Adrenal gland (tissue), 12 donors: ENCODE results near the gene ACTL6B. TPM values are rescaled to one million over a fixed set of nuclear protein-coding genes. Genes with fewer than 3 reads are reported as not detected.

ENCODE experiments used
- DNase-seq, 7 donors: peaks; one replicate each; pipeline ENCODE4 v3.0.0-alpha.2; 2019 to 2020
- H3K27ac ChIP-seq, 5 donors: fragments of 200-600 bp; sonication (generic) in 4 of 5; 1 replicate in 3 of 5; 2 replicates in 2 of 5; pipeline versions ENCODE4 v1.5.1 to v1.8.0; 2016 to 2020; ENCODE audit warnings: mild to moderate bottlenecking in 1 of 5
- H3K27me3 ChIP-seq: fragments of 200-600 bp; 2 replicates; pipeline ENCODE4 v1.8.0; 2021
- H3K36me3 ChIP-seq, 2 donors: fragments of 200-600 bp; replicated peaks in 1 of 2; 1 replicate in 1 of 2; 2 replicates in 1 of 2; pipeline versions ENCODE4 v1.5.1 to v1.8.0; 2018 to 2022
- H3K4me1 ChIP-seq, 2 donors: fragments of 200-600 bp; replicated peaks in 1 of 2; 1 replicate in 1 of 2; 2 replicates in 1 of 2; pipeline versions ENCODE4 v1.5.1 to v1.8.0; 2018 to 2021
- H3K4me3 ChIP-seq, 4 donors: fragments of 200-600 bp; sonication (generic) in 3 of 4; one replicate each; pipeline ENCODE4 v1.5.1; 2016 to 2018
- H3K9me3 ChIP-seq, 3 donors: fragments of 200-600 bp; sonication (generic) in 1 of 3; replicated peaks in 1 of 3; 1 replicate in 2 of 3; 2 replicates in 1 of 3; pipeline versions ENCODE4 v1.5.1 to v1.8.0; 2016 to 2021
- CTCF ChIP-seq, 6 experiments: fragments of 450-650 bp in 4 of 6; fragments of 200-600 bp in 2 of 6; sonication (generic) in 1 of 6; IDR thresholded peaks; 1 replicate in 5 of 6; 2 replicates in 1 of 6; pipeline versions ENCODE4 v1.5.1 to v1.8.0; 2016 to 2021; ENCODE audit warnings: antibody characterized with exemption in 6 of 6, mild to moderate bottlenecking in 2 of 6, moderate library complexity in 1 of 6
- POLR2A ChIP-seq, 2 donors: fragments of 450-650 bp; IDR thresholded peaks; one replicate each; pipeline ENCODE4 v1.6.1; 2017; ENCODE audit warnings: antibody characterized with exemption in 2 of 2, mild to moderate bottlenecking in 2 of 2, moderate library complexity in 1 of 2
- WGBS, 4 donors: extraction: QIAGEN DNeasy Blood & Tissue Kit in 2 of 4; methylation state at CpG; one replicate each; pipeline versions ENCODE4 v1.1.5 to v1.1.7; 2013 to 2017; 5-methylcytosine and 5-hydroxymethylcytosine counted together
- intact Hi-C, 2 donors: fragments of 100-400 bp; cut with DNase I; formaldehyde crosslinking; loops; one replicate each; pipeline versions ENCODE4 v1.14.1 to v1.15.0; 2022 to 2023
- polyA plus RNA-seq, 3 donors: library from polyadenylated mRNA; stranded (reverse); fragments of 200-250 nt in 2 of 3; fragments of 350-450 nt in 1 of 3; fragmentation: Illumina TruSeq in 1 of 3; extraction: RNeasy Lipid Tissue Mini Kit (QIAGEN cat#74804) in 1 of 3; gene quantifications; one replicate each; pipeline ENCODE4 v1.2.3, GENCODE V29; 2013 to 2014
- total RNA-seq, 9 donors: library from RNA; depleted of rRNA in 4 of 9; stranded (reverse); fragments of >200 nt in 4 of 9; fragments of 120-200 nt in 1 of 9; fragmentation: NEBNext Ultra II Directional in 1 of 9; extraction: Animal tissue kit (Norgen Biotek cat#: 25700) in 1 of 9; gene quantifications; one replicate each; pipeline versions ENCODE4 v1.1.0 to v1.2.4, GENCODE V29; 2013 to 2023
- donor health status: healthy with polysubstance abuse.
- donor health status: Bipolar disorder and iron deficiency.
- donor health status: DM: yes; HTN: yes; CAD: no.
- donor health status: DM: no; HTN: no; CAD: no.
- donor health status: DM: no; HTN: no; CAD: no.
- donor health status: DM: yes; HTN: yes; CAD: no.

Gene ACTL6B
- total and polyA plus RNA-seq, 12 donors, result 0.64 to 5.1 (median 2.4) TPM; not detected in 5

GRCh38 chr7:100685631-100686145 lies 29.4 kb upstream of the ACTL6B start:
- H3K4me3 ChIP-seq, result no peak overlapping the region
- DNase-seq, result no peak
- no peaks in the 10 kb centered on the region for H3K9me3 ChIP-seq
- H3K27ac ChIP-seq, result no peak overlapping the region
- WGBS, 4 donors, result 88 to 93% (median 90%) methylated on average over 15 to 17 of the region's 17 CpGs
- peaks cover 0 to 77% of the 10 kb centered on the region in 2 donors for H3K36me3 ChIP-seq
- peaks cover 9 to 42% of the 10 kb centered on the region in 2 donors for H3K4me1 ChIP-seq
- intact Hi-C loops, result loop anchor here in 1 of 2 donors (5.0 kb wide), 2 partner anchors 113 to 218 kb away; partner anchors contain the start of gene SAP25
- H3K27me3 ChIP-seq, result no peaks in the 10 kb centered on the region
- TF ChIP-seq CTCF (IDR thresholded peaks at IDR 0.05) (no peak), POLR2A (IDR thresholded peaks at IDR 0.05) (no peak)

- H3K4me3 ChIP-seq, result no peak overlapping the region
- WGBS, 4 donors, result 87 to 93% (median 91%) methylated on average over 12 to 18 of the region's 18 CpGs
- H3K36me3 ChIP-seq, result peaks cover 0 to 82% of the 10 kb centered on the region in 2 donors
- TF ChIP-seq POLR2A (IDR thresholded peaks at IDR 0.05) (no peak), CTCF (IDR thresholded peaks at IDR 0.05) (no peak)
- no peak overlapping the region for H3K27ac ChIP-seq
- intact Hi-C loops, result loop anchor here in 1 of 2 donors (5.0 kb wide), 2 partner anchors 113 to 218 kb away; partner anchors contain the start of gene SAP25
- no peak for DNase-seq
- no peaks in the 10 kb centered on the region for H3K27me3 ChIP-seq
- H3K4me1 ChIP-seq, result peaks cover 13 to 43% of the 10 kb centered on the region in 2 donors
- no peaks in the 10 kb centered on the region for H3K9me3 ChIP-seq
These were observed 28.9 kb upstream of the ACTL6B start for GRCh38 chr7:100685049-100685605.

- peaks cover 0 to 82% of the 10 kb centered on the region in 2 donors for H3K36me3 ChIP-seq
- no peak for TF ChIP-seq CTCF (IDR thresholded peaks at IDR 0.05)
- no peak for TF ChIP-seq POLR2A (IDR thresholded peaks at IDR 0.05)
- H3K27ac ChIP-seq, result no peak overlapping the region
- intact Hi-C loops, result loop anchor here (5.0 kb wide), 2 partner anchors 112 to 217 kb away; partner anchors contain the start of gene SAP25 (in 1 of the 2)
- H3K27me3 ChIP-seq, result no peaks in the 10 kb centered on the region
- no peak overlapping the region for H3K4me3 ChIP-seq
- 93 to 95% (median 94%) methylated on average over 10 to 16 of the region's 16 CpGs for WGBS, 4 donors
- no peaks in the 10 kb centered on the region for H3K9me3 ChIP-seq
- H3K4me1 ChIP-seq, result peaks cover 18 to 43% of the 10 kb centered on the region in 2 donors
- peak in 2 of 7 donors; percentile 8 to 18 for DNase-seq
These were observed 28.3 kb upstream of the ACTL6B start for GRCh38 chr7:100684534-100685042.

- intact Hi-C loops, result loop anchor here in 1 of 2 donors (5.0 kb wide), 1 partner anchor 217 kb away; no protein-coding TSS in a partner anchor
These were observed 27.6 kb upstream of the ACTL6B start for GRCh38 chr7:100683659-100684533.

More at GRCh38 chr7:100683659-100684533, 27.6 kb upstream of the ACTL6B start:
- TF ChIP-seq CTCF (IDR thresholded peaks at IDR 0.05), result no peak
- TF ChIP-seq POLR2A (IDR thresholded peaks at IDR 0.05), result no peak
- H3K4me3 ChIP-seq, result no peak overlapping the region
- H3K4me1 ChIP-seq, result peaks cover 19 to 41% of the 10 kb centered on the region in 2 donors
- no peaks in the 10 kb centered on the region for H3K9me3 ChIP-seq
- no peaks in the 10 kb centered on the region for H3K27me3 ChIP-seq
- 91 to 100% (median 93%) methylated on average over 6 to 37 of the region's 37 CpGs for WGBS, 4 donors
- no peak overlapping the region for H3K27ac ChIP-seq
- DNase-seq, result peak in 2 of 7 donors; percentile 17 to 31
- peaks cover 0 to 88% of the 10 kb centered on the region in 2 donors for H3K36me3 ChIP-seq
